Mesothelial cell of epicardium (in vitro differentiated cells): ENCODE results near the gene LRRC8C. TPM values are rescaled to one million over a fixed set of nuclear protein-coding genes. Genes with fewer than 3 reads are reported as not detected.
"Not testable (repeated sequence)": the region's sequence is repeated elsewhere in the genome, so short reads cannot be mapped to it uniquely, and the experiment has no call there.

Experiments
- DNase-seq, 2 experiments: peaks; one replicate each; pipeline ENCODE4 v3.0.0; 2021; ENCODE audit warnings: low spot score in 2 of 2; ENCODE audit not compliant: unreplicated experiment in 2 of 2
- H3K27ac Mint-ChIP-seq: 2 replicates; pipeline ENCODE4 v1.8.0; 2021; ENCODE audit warnings: mixed read lengths
- H3K27me3 Mint-ChIP-seq: 2 replicates; pipeline ENCODE4 v1.8.0; 2021; ENCODE audit warnings: low read depth, mixed read lengths
- H3K36me3 Mint-ChIP-seq: 2 replicates; pipeline ENCODE4 v1.8.0; 2021; ENCODE audit warnings: mixed read lengths
- H3K4me1 Mint-ChIP-seq: 2 replicates; pipeline ENCODE4 v1.8.0; 2021; ENCODE audit warnings: mixed read lengths
- H3K4me3 Mint-ChIP-seq: 2 replicates; pipeline ENCODE4 v1.8.0; 2021; ENCODE audit warnings: mild to moderate bottlenecking, moderate library complexity, mixed read lengths
- H3K9me3 Mint-ChIP-seq: 2 replicates; pipeline ENCODE4 v1.8.0; 2021; ENCODE audit warnings: mixed read lengths
- total RNA-seq: library from RNA; stranded (reverse); gene quantifications from 3 replicates; pipeline ENCODE4 v1.2.1, GENCODE V29; 2021
- TF ChIP-seq, protein P1 (sequence below): fragments of 200-600 bp; sonication (generic); IDR thresholded peaks from one replicate; pipeline ENCODE4 v1.5.0; 2021; ENCODE audit warnings: antibody characterized with exemption; ENCODE audit not compliant: unreplicated experiment

LRRC8C gene
- total RNA-seq, 1 donor from 2014 or later: 1.3 TPM

DNA sequence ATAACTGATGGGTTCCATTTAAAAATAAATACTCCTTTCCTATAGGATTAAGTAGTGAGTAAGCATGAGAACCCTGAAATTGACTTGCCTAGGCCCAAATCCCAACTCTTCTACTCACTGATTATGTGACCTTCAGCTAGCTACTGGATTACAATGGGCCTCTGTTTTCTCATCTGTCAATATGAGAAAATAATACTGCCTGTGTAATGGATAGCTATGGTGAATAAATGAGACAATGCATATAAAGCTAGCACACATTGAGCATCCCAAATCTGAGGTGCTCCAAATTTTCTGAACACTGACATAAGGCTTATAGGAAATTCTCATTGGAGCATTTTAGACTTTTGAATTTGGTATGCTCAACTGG, 5.3 kb upstream of the LRRC8C start:
- Mint-ChIP-seq H3K4me3 (no peak overlapping the region), H3K27ac (no peak overlapping the region), H3K4me1 (peaks cover 17% of the 10 kb centered on the region), H3K27me3 (peaks cover 26% of the 10 kb centered on the region), H3K9me3 (no peaks in the 10 kb centered on the region), H3K36me3 (no peaks in the 10 kb centered on the region)
- TF ChIP-seq, protein P1, sequence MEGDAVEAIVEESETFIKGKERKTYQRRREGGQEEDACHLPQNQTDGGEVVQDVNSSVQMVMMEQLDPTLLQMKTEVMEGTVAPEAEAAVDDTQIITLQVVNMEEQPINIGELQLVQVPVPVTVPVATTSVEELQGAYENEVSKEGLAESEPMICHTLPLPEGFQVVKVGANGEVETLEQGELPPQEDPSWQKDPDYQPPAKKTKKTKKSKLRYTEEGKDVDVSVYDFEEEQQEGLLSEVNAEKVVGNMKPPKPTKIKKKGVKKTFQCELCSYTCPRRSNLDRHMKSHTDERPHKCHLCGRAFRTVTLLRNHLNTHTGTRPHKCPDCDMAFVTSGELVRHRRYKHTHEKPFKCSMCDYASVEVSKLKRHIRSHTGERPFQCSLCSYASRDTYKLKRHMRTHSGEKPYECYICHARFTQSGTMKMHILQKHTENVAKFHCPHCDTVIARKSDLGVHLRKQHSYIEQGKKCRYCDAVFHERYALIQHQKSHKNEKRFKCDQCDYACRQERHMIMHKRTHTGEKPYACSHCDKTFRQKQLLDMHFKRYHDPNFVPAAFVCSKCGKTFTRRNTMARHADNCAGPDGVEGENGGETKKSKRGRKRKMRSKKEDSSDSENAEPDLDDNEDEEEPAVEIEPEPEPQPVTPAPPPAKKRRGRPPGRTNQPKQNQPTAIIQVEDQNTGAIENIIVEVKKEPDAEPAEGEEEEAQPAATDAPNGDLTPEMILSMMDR: no peak
- no peak for DNase-seq

DNA sequence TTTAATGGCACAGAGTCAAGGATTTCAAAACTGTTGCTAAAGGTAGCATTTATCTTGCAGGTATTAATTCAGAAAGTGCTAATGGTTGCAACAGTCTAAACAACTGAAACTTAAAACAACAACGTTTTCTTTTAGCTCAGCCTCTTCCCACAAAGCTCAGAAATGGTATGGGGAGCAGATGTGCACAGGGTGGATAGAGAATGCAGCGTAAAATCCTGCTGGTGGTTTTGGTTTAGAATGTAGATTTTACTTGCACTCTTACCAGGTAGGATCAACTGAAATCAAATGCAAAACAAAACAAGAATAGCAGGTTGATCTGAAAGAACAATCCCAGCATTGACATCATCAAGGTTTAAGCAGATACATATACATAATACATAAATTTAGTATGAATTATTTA, 3.8 kb upstream of the LRRC8C start:
- H3K9me3 Mint-ChIP-seq: no peaks in the 10 kb centered on the region
- no peak overlapping the region for H3K27ac Mint-ChIP-seq

DNA sequence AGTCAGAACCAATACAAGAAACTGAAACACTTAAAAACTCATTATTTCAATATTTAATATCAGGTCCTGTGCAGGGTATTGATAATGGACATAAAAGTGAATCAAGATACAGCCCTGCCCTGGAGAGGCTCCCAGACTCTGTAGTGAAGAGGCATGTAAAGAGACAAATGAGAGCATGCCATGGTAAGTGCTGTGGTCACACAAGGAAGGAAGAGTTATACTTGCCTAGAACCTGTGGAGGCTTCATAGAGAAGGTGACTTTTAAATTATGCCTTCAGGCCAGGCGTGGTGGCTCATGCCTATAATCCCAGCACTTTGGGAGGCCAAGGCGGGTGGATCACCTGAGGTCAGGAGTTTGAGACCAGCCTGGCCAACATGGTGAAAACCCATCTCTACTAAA, 3.3 kb upstream of the LRRC8C start:
- not testable (repeated sequence) for DNase-seq, H3K36me3 Mint-ChIP-seq, H3K27ac Mint-ChIP-seq, H3K4me3 Mint-ChIP-seq, H3K9me3 Mint-ChIP-seq
- peaks cover 13% of the 10 kb centered on the region for H3K4me1 Mint-ChIP-seq
- peaks cover 38% of the 10 kb centered on the region for H3K27me3 Mint-ChIP-seq

More for the DNA sequence above, 3.8 kb upstream of the LRRC8C start:
- Mint-ChIP-seq H3K36me3 (no peaks in the 10 kb centered on the region), H3K4me3 (no peak overlapping the region), H3K4me1 (peaks cover 16% of the 10 kb centered on the region), H3K27me3 (peaks cover 33% of the 10 kb centered on the region)
- no peak for DNase-seq
- TF ChIP-seq, protein P1: no peak

DNA sequence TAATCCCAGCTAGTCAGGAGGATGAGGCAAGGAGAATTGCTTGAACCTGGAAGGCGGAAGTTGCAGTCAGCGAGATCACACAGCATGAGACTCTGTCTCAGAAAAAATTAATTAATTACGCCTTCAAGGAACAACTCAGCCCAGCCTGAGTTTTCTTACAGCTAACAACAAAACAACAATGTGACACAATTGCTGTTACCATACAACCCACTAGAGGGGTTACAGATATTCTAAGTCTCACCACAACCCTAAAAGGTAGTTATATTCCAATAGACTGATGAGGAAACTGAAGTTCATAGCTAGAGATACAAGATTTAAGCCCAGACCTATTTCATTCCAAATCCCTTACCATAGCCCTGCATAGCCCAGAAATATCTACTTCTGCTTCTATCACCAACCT, 2.9 kb upstream of the LRRC8C start:
- H3K27ac Mint-ChIP-seq: no peak overlapping the region
- TF ChIP-seq, protein P1: no peak
- peaks cover 9% of the 10 kb centered on the region for H3K4me1 Mint-ChIP-seq
- DNase-seq: no peak
- no peaks in the 10 kb centered on the region for H3K36me3 Mint-ChIP-seq
- H3K27me3 Mint-ChIP-seq: peaks cover 39% of the 10 kb centered on the region
- no peaks in the 10 kb centered on the region for H3K9me3 Mint-ChIP-seq
- no peak overlapping the region for H3K4me3 Mint-ChIP-seq

DNA sequence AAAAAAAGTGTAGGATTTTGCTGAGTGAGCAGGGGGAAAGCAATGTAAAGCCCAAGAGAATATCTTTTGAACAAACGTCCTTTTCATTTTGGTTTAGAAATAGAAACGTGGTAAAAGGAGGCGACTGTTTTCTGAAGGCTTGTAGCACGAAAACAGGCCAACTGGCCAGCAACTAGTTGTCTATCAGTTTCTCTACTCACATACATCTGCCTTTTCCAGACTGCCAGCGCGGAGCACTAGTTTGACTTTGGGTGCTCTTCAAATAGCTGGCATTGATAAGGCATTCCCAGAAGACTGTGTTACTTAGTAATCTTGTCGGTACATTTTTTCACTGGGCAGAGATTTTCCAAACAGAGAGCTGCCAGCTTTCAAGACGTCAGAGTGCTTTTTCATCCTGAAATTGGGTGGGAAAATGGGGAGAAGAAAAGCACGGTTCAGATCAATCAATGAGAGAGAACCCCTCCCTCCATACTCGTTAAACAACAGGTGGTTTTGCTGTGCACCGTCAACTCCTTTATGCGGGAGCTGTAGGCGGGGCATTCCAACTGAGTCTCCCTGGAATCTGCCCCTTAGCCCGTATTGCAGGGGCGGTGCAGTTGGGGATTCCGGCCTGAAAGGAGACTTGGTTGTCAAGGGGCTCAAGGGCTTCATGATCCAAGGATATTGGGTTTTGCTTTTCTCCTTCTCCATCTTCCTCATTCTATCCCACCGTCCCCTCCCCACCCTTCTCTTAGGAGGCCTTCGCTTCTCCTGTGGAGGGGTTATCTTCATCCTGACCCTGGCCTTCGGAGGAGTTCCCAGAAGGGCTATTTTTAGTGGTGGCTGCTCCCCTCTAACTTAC, 884 bp upstream of the LRRC8C start:
- Mint-ChIP-seq H3K36me3 (no peaks in the 10 kb centered on the region), H3K4me1 (peaks cover 9% of the 10 kb centered on the region), H3K4me3 (peak overlapping the region; percentile 88), H3K27me3 (peaks cover 51% of the 10 kb centered on the region), H3K9me3 (no peaks in the 10 kb centered on the region), H3K27ac (peak overlapping the region; percentile 76)
- DNase-seq: no peak
- TF ChIP-seq, protein P1: no peak

DNA sequence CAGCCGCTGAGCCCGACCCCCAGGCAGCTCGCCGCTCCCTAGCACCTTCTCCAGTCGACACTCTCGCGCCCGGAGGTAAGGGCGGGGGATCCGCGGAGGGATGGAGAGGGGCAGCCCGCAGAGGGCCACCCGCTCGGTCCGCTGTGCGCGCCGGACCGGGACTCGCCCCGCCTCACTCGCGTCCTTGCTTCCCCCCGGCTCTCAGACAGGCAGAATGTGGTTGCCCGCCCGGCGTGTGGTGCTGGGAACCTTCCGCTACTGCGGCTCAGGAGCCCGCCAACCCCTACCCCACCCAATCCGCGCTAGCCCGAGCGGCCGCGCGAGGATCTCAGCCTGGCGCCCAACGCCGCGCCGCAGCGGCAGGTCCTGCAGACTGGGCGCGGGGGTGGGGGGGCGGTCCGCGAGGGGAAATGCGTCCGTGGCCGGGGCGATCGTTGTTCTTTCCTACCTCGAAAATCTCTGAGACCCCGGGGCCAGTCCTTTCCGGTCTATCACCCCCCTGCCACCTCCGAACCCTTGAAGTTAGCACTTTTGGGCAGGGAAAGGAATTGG, 404 bp downstream of the LRRC8C start:
- peak in 1 of 2 experiments; percentile 65 for DNase-seq
- Mint-ChIP-seq H3K9me3 (no peaks in the 10 kb centered on the region), H3K27ac (no peak overlapping the region), H3K36me3 (no peaks in the 10 kb centered on the region), H3K27me3 (peaks cover 58% of the 10 kb centered on the region), H3K4me3 (peak overlapping the region; percentile 88), H3K4me1 (peaks cover 9% of the 10 kb centered on the region)
- TF ChIP-seq, protein P1: no peak
